ENCODE measurements around the gene SHC2. TPM values are rescaled to one million over a fixed set of nuclear protein-coding genes. Genes with fewer than 3 reads are reported as not detected.

SHC2 gene
- total and polyA plus RNA-seq, 9 of the 15 experiments (the other 6 are each of a cell fraction or from before 2014, with no cell fraction given), result 0.14 to 0.36 (median 0.17) TPM; not detected in 5

- TF ChIP-seq ARID3A (IDR thresholded peaks at IDR 0.05; ENCODE audit: borderline replicate concordance, low read depth, low read length) (no peak), SAFB2 (IDR thresholded peaks at IDR 0.05; ENCODE audit: borderline replicate concordance, low read depth, low read length, severe bottlenecking) (no peak), TSC22D4 (tag; IDR thresholded peaks at IDR 0.05) (no peak), CUX1 (CRISPR knock-in tag; IDR thresholded peaks at IDR 0.05) (no peak), ZNF175 (CRISPR knock-in tag; IDR thresholded peaks at IDR 0.05; ENCODE audit: low read depth) (no peak), ZNF592 (IDR thresholded peaks at IDR 0.05) (no peak)
Observed at GRCh38 chr19:400976-401865, 59.6 kb downstream of the SHC2 start (continued).

Measured in K562 (cell line).